Suppressor macrophage treated with lipopolysaccharide for 1 hour (primary cell): ENCODE data around the gene IL13RA1.
"Not testable (repeated sequence)": the region's sequence is repeated elsewhere in the genome, so short reads cannot be mapped to it uniquely, and the experiment has no call there.

Source experiments
- DNase-seq, 3 donors: peaks; one replicate each; pipeline ENCODE4 v3.0.0-alpha.2; 2020 to 2022

IL13RA1 gene

GRCh38 chrX:118726887-118727685 is at the start of gene IL13RA1:
TSS of gene IL13RA1 (plus strand) at chrX:118727606. CDS start at chrX:118727639, 33 bp downstream.
- DNase-seq: peak; percentile 68 to 87 (median 70)

GRCh38 chrX:118679290-118679689 is 48.1 kb upstream of the IL13RA1 start:
- peak in 1 of 3 donors; percentile 1 for DNase-seq

DNA sequence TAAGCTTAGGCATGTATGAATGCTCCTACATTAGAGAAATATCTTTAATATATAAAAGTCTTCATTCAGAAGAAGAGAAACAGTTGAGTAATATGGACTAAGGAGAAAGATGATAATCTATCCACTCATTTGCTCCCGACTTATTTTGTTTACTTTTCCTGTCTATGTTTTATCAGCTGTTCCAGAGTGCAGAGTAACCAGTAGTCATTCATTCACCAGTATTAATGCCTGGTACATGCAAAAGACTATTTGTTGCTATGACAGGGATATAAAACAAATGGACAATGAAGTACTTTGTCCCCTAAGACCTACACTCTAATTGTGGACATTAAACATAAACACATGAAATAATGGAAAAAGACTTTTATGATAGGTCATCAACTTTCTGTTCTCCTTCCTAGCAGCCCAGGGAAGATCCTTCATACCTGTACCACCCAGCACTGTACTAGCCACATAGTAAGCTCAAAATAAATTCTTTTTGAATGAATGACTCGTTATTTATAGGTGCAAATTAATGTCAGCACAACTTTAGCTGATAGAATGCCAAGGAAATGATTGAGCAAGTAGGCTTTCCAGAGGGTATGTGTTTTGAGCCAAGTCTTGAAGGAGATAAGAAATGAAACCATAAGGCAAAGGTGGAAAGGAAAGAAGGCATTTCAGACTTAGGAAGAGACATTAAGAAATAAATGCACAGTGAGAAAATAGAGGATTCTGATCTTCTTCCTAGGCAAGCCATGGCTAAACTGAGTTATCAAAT is 45.0 kb upstream of the IL13RA1 start:
- DNase-seq: no peak

- DNase-seq: no peak
Measured at GRCh38 chrX:118685393-118685792, 42.0 kb upstream of the IL13RA1 start.

DNA sequence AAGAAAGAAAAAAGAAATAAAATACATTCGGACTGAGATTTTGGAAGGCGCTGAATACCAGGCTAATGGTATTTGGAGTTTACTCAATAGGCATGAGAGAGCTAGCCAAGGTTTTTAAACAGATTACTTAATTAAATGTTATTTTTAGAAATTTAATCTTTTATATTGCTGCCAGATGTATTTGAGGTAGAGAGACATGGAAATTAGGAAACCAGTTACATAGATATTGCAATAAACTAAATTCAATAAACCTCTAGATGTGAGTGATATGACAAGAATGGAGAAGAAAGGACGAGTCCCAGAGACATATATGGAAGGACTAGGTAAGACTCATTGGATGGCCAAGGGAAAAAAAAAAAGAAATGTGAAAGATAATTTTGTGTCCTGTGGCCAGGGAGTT is 38.5 kb upstream of the IL13RA1 start:
- DNase-seq: no peak

- no peak for DNase-seq
Measured at GRCh38 chrX:118693843-118694242, 33.6 kb upstream of the IL13RA1 start.

GRCh38 chrX:118694638-118695037 is 32.8 kb upstream of the IL13RA1 start:
- DNase-seq: peak in 2 of 3 donors; percentile 31 to 37

DNA sequence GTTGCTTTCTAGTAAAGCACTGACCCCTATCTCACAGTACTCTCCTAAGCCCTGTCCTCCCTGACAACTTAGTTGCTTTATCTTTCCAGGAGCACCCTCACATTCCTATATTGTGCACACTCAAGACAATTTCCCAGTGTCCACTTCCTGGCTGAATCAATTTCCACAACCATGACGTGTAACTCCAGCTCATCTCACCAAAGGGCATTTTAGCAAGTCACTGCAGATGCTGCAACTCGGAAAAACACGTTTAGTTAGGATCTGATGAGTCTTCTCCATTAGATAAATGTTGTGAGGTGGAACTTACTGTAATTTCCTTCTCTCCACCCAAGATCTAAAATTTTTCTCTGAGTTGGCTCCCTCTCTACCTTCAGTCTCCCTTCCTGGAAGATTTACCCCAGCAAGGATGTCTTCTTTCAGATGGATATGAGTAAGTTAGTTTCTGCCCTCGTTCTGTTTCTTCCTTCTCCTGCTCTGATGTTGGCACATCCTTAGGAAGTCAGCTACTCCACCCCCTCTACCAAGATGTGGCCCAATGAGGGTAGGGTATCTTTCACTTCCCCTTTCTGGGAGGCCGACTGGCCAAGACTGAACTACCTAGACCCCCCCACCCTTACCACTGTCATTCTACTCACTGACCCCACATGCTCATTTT is 28.8 kb upstream of the IL13RA1 start:
- peak; percentile 52 to 68 (median 56) for DNase-seq

DNA sequence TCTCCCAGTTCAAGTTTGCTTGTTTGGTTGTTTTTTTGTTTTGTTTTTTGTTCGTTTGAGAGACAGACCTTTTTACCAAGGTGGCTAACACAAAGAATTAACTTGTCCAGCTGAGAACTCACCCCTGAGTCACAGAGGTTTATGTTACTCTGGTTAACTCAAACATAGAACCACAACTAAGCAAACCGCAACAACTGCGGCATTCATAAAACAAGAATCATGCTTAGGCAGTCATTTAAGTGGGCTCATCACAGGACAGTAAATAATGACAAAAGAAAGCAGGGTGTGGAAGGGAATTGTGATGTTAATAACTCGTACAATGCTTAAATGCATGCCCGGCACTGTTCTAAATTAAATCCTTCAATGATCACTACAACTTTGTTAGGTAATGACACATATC is 24.7 kb upstream of the IL13RA1 start:
- no peak for DNase-seq

DNA sequence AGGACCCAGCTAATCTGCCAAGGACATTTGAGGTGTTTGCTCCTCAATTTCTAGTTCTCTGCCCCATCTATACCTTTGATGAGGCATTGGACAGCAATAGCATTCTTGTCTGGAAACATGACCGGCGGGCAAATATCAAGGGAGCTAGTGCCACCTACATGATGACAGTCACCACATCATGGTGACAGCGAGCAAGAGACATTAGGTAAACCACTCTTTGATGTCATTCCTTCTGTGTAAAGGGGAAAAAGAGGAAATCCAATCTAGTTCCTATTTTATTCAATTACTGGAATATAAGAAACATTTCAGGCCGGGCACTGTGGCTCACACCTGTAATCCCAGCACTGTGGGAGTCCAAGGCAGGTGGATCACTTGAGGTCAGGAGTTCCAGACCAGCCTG is 20.7 kb upstream of the IL13RA1 start:
- peak; percentile 48 to 74 (median 63) for DNase-seq

GRCh38 chrX:118714521-118714920 is 12.9 kb upstream of the IL13RA1 start:
- DNase-seq: peak; percentile 10 to 72 (median 65)

DNA sequence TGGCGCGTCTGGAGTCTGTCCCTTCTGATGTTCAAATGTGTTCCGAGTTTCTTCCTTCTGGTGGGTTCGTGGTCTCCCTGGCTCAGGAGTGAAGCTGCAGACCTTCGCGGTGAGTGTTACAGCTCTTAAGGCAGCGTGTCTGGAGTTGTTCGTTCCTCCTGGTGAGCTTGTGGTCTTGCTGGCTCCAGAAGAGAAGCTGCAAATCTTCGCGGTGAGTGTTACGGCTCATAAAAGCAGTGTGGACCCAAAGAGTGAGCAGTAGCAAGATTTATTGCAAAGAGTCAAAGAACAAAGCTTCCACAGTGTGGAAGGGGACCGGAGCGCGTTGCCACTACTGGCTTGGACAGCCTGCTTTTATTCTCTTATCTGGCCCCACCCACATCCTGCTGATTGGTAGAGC is 11.5 kb upstream of the IL13RA1 start:
- DNase-seq: not testable (repeated sequence)

GRCh38 chrX:118716833-118717232 is 10.6 kb upstream of the IL13RA1 start:
- not testable (repeated sequence) for DNase-seq

DNA sequence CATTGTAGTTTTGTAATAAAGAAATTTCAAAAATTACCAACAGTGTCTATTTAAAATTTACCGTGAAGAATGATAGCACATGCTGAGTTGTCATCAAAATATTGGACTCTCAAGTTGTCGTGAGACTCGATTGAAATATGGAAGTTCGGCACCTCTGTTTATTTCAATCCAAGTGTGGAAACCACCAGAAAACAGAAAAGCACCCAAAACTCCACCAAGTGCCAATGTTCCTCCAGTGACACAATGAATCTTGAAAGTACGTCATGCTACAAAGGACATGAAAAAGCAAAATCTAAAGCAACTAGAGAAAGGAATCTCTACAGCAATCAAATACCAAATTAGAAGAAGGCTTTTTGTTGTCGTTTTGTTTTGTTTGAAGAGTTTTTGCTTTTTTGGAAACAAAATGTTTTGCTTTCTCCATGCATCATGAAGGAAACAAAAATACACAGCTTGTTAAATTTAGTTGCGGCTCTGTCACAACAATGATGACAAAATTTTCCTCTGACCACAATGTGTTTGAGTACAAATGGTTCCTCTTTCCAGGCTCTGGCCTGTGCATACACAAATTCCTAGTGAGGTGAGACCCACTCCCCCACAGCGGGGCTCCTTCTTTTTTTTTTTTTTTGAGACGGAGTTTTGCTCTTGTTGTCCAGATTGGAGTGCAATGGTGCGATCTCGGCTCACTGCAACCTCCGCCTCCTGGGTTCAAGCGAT is 9.6 kb upstream of the IL13RA1 start:
- peak; percentile 81 to 93 (median 90) for DNase-seq

GRCh38 chrX:118718737-118719136 is 8.7 kb upstream of the IL13RA1 start:
- peak; percentile 60 to 86 (median 77) for DNase-seq

- DNase-seq: no peak
Measured at GRCh38 chrX:118720058-118720707, 7.2 kb upstream of the IL13RA1 start.

- no peak for DNase-seq
Measured at GRCh38 chrX:118723376-118723775, 4.0 kb upstream of the IL13RA1 start.

GRCh38 chrX:118724365-118724764 is 3.0 kb upstream of the IL13RA1 start:
- DNase-seq: peak; percentile 38 to 57 (median 44)

DNA sequence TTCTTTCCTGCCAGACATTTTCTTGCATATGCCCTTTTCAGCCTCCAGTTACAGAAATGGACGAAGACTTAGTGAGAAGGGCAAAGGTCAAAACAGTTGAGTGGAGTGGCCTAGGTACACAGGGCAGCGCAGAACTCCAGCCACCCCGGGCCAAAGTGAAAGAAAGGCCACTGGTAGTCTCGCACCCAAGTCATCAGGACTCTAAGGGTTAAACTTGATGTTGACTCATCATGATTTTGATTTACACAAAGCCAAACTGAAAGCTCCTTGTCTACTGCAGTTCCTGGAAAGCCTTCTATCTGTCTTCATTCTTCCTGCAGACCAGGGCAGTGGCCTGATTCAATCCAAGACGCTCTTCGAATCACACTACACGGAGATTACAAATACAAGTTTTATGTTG is 2.6 kb upstream of the IL13RA1 start:
- DNase-seq: peak; percentile 39 to 65 (median 51)

DNA sequence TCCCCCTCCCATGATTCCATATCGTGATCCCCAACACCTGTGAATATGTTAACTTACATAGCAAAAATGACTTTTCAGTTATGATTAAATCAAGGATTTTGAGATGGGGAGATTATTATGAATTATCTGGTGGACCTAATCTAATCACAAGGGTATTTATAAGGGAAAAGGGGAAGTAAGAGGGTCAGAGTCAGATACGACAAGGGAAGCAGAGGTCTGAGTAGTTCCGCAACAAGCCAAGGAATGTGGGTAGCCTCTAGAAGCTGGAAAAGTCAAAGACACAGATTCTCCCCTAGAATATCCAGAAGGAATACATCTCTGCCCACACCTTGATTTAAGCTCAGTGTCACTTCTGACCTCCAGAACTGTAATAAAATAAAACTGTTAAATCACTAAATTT is 1.0 kb upstream of the IL13RA1 start:
- DNase-seq: peak; percentile 47 to 64 (median 49)

- peak; percentile 38 to 72 (median 39) for DNase-seq
Measured at GRCh38 chrX:118727686-118728339, 407 bp downstream of the IL13RA1 start.
